ENCODE measurements around the gene CT47A1. TPM values are rescaled to one million over a fixed set of nuclear protein-coding genes. Genes with fewer than 3 reads are reported as not detected.

The CT47A1 gene
- total RNA-seq, 1 experiment from 2014 or later, result not detected

DNA sequence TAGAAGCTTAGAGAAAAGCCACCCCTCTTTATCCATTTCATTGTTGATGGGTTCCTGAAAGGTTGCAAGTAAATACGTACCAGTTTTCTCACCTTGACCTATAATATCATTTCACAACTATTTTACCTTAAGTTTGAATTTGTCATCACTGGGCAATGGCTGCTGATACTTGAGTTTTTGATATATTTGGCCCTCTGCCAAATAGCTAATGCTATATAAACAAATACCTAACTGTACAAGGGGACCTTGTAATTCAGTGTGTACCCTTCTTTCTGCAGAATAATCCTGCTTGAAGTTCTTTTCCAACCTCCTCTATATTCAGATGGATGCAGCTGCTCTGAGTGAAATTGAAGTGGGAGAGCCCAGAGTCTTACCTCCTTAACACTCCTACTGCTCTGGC, 42.9 kb upstream of the CT47A1 start:
- Histone ChIP-seq H3K9me2 (replicated peaks; ENCODE audit: low read length) (no peaks in the 10 kb centered on the region), H3F3A (ENCODE audit: low read length, unreplicated experiment) (no peaks in the 10 kb centered on the region), H3K4me2 (ENCODE audit: low read length) (no peak overlapping the region), H3K9ac (ENCODE audit: low read length) (no peak overlapping the region), H3K9me3 (ENCODE audit: low read length) (no peaks in the 10 kb centered on the region), H4K20me1 (ENCODE audit: low read length) (no peaks in the 10 kb centered on the region), H3K27ac (ENCODE audit: low read length) (no peak overlapping the region), H2AFZ (ENCODE audit: low read length) (no peak overlapping the region), H3K4me1 (ENCODE audit: insufficient read depth, low read length) (no peaks in the 10 kb centered on the region), H3K4me3 (ENCODE audit: low read length) (no peak overlapping the region), H3K27me3 (ENCODE audit: low read length) (no peaks in the 10 kb centered on the region), H3K36me3 (ENCODE audit: low read depth, low read length) (no peaks in the 10 kb centered on the region), H3K79me2 (ENCODE audit: low read length) (no peaks in the 10 kb centered on the region)
- ATAC-seq (no peak), DNase-seq (no peak)
- ChIA-PET CTCF (no interaction called here), POLR2A (ENCODE audit: unreplicated experiment) (no interaction called here)
- TF ChIP-seq EZH2 (IDR thresholded peaks at IDR 0.05; ENCODE audit: low read length, unreplicated experiment) (no peak), EZH2phosphoT487 (IDR thresholded peaks at IDR 0.05; ENCODE audit: borderline replicate concordance, low read length) (no peak)
- TF ChIP-seq, protein P1, sequence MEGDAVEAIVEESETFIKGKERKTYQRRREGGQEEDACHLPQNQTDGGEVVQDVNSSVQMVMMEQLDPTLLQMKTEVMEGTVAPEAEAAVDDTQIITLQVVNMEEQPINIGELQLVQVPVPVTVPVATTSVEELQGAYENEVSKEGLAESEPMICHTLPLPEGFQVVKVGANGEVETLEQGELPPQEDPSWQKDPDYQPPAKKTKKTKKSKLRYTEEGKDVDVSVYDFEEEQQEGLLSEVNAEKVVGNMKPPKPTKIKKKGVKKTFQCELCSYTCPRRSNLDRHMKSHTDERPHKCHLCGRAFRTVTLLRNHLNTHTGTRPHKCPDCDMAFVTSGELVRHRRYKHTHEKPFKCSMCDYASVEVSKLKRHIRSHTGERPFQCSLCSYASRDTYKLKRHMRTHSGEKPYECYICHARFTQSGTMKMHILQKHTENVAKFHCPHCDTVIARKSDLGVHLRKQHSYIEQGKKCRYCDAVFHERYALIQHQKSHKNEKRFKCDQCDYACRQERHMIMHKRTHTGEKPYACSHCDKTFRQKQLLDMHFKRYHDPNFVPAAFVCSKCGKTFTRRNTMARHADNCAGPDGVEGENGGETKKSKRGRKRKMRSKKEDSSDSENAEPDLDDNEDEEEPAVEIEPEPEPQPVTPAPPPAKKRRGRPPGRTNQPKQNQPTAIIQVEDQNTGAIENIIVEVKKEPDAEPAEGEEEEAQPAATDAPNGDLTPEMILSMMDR (conservative IDR thresholded peaks at IDR 0.05; ENCODE audit: low read depth, low read length), result no peak
- BruUV-seq (replicated peaks), result no TSS peak
- intact Hi-C loops (cut with micrococcal nuclease), result no loop called here

DNA sequence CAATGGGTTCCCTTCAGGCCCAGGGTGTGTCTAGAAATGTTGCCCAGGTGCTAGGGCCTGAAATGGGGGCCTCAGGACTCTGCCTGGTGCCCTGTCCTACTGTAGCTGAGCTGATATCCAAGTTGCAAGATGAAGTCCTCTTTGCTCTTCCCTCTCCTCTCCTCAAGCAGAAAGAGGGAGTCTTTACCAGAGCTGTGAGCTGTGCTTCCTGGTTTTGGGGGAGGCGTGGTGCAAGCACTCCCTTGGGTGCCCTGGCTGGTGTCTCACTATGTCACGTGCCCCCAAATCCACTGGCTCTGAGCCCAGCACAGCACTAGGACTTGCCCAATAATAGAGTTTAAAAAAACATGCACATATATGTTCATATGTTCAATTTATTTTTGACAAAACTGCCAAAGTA, 29.3 kb upstream of the CT47A1 start:
- ChIA-PET CTCF (no interaction called here), POLR2A (ENCODE audit: unreplicated experiment) (no interaction called here)
- no TSS peak for BruUV-seq (replicated peaks)

DNA sequence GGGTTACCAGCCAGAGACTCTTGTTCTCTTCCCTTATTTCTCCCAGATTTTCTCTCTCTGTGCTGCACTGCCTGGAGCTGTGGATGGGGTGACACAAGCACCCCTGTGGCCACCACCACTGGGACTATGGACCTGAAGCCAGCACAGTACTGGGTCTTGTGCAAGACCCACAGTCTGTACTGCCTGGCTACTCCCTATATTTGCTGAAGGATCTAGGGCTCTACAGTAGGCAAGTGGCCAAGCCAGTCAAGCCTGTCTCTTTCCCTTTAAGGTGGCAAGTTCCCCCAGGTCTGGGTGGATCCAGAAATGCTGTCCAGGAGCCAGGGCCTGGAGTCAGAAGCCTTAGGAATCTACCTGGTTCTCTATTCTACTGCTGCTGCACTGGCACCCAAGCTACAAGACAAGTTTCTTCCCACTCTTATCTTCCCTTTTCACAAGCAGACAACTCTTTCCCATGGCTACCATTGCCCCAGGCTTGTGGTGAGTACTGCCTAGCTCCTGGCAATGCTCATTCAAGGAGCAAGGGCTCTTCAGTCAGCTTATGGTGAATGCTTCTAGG, 28.4 kb upstream of the CT47A1 start:
- H3K9ac ChIP-seq (ENCODE audit: low read length), result no peak overlapping the region
- no peaks in the 10 kb centered on the region for H3K4me1 ChIP-seq (ENCODE audit: insufficient read depth, low read length)
- ATAC-seq (no peak), DNase-seq (no peak)
- H3K27ac ChIP-seq (ENCODE audit: low read length), result no peak overlapping the region
- H3K79me2 ChIP-seq (ENCODE audit: low read length), result no peaks in the 10 kb centered on the region
- H4K20me1 ChIP-seq (ENCODE audit: low read length), result no peaks in the 10 kb centered on the region
- H3F3A ChIP-seq (ENCODE audit: low read length, unreplicated experiment), result no peaks in the 10 kb centered on the region
- CTCF ChIA-PET, result no interaction called here
- H3K9me3 ChIP-seq (ENCODE audit: low read length), result no peaks in the 10 kb centered on the region
- no peaks in the 10 kb centered on the region for H3K36me3 ChIP-seq (ENCODE audit: low read depth, low read length)
- H3K4me3 ChIP-seq (ENCODE audit: low read length), result no peak overlapping the region
- POLR2A ChIA-PET (ENCODE audit: unreplicated experiment), result no interaction called here
- no TSS peak for BruUV-seq (replicated peaks)
- H3K4me2 ChIP-seq (ENCODE audit: low read length), result no peak overlapping the region
- TF ChIP-seq, protein P1 (conservative IDR thresholded peaks at IDR 0.05; ENCODE audit: low read depth, low read length), result no peak
- TF ChIP-seq EZH2phosphoT487 (IDR thresholded peaks at IDR 0.05; ENCODE audit: borderline replicate concordance, low read length) (no peak), EZH2 (IDR thresholded peaks at IDR 0.05; ENCODE audit: low read length, unreplicated experiment) (no peak)
- no peaks in the 10 kb centered on the region for H3K9me2 ChIP-seq (replicated peaks; ENCODE audit: low read length)
- intact Hi-C loops (cut with micrococcal nuclease), result no loop called here
- H3K27me3 ChIP-seq (ENCODE audit: low read length), result no peaks in the 10 kb centered on the region
- H2AFZ ChIP-seq (ENCODE audit: low read length), result no peak overlapping the region

More for the DNA sequence above, 29.3 kb upstream of the CT47A1 start:
- Histone ChIP-seq H3K9me2 (replicated peaks; ENCODE audit: low read length) (no peaks in the 10 kb centered on the region), H4K20me1 (ENCODE audit: low read length) (no peaks in the 10 kb centered on the region), H3F3A (ENCODE audit: low read length, unreplicated experiment) (no peaks in the 10 kb centered on the region), H3K9ac (ENCODE audit: low read length) (no peak overlapping the region), H3K36me3 (ENCODE audit: low read depth, low read length) (no peaks in the 10 kb centered on the region), H3K9me3 (ENCODE audit: low read length) (no peaks in the 10 kb centered on the region), H3K4me2 (ENCODE audit: low read length) (no peak overlapping the region), H2AFZ (ENCODE audit: low read length) (no peak overlapping the region), H3K27ac (ENCODE audit: low read length) (no peak overlapping the region), H3K79me2 (ENCODE audit: low read length) (no peaks in the 10 kb centered on the region), H3K4me3 (ENCODE audit: low read length) (no peak overlapping the region), H3K27me3 (ENCODE audit: low read length) (no peaks in the 10 kb centered on the region), H3K4me1 (ENCODE audit: insufficient read depth, low read length) (no peaks in the 10 kb centered on the region)
- TF ChIP-seq EZH2 (IDR thresholded peaks at IDR 0.05; ENCODE audit: low read length, unreplicated experiment) (no peak), EZH2phosphoT487 (IDR thresholded peaks at IDR 0.05; ENCODE audit: borderline replicate concordance, low read length) (no peak)
- TF ChIP-seq, protein P1 (conservative IDR thresholded peaks at IDR 0.05; ENCODE audit: low read depth, low read length), result no peak
- ATAC-seq (no peak), DNase-seq (no peak)
- intact Hi-C loops (cut with micrococcal nuclease), result no loop called here

All from PC-3 (cell line).